ENCODE data around the gene LRRC28. TPM values are rescaled to one million over a fixed set of nuclear protein-coding genes. Genes with fewer than 3 reads are reported as not detected.

LRRC28 gene
- total RNA-seq, 1 donor from 2014 or later = 24.4 TPM

GRCh38 chr15:99438691-99439523 lies 187.6 kb downstream of the LRRC28 start:
- DNase-seq (no peak), ATAC-seq (no peak)
- intact Hi-C loops (cut with micrococcal nuclease) = no loop called here

GRCh38 chr15:99439524-99439835 lies 188.2 kb downstream of the LRRC28 start:
- intact Hi-C loops (cut with micrococcal nuclease) = no loop called here
- DNase-seq (no peak), ATAC-seq (no peak)

GRCh38 chr15:99440029-99440428 lies 188.7 kb downstream of the LRRC28 start:
- intact Hi-C loops (cut with micrococcal nuclease) = loop anchor here (10.0 kb wide), 1 partner anchor 265 kb away; no protein-coding TSS in a partner anchor
- no peak for ATAC-seq
- no peak for DNase-seq

Other genes with a start within 250 kb of the LRRC28 start
- gene PGPEP1L, start 243.7 kb upstream of the LRRC28 start, total RNA-seq = 0.55 TPM
- 329 TPM for gene SYNM, start 146.4 kb upstream of the LRRC28 start, total RNA-seq
- 10.1 TPM for gene TTC23, start 1.9 kb upstream of the LRRC28 start, total RNA-seq

Measured in left ventricle myocardium superior (tissue), 1 donor.